HG02840 (cell line): ENCODE data around the gene CRMP1.

Source experiments
- ATAC-seq: cut with Tn5 transposase; IDR thresholded peaks from one replicate; pipeline ENCODE4 v1.9.1; 2021; ENCODE audit warnings: mild to moderate bottlenecking, moderate library complexity, moderate number of reproducible peaks; ENCODE audit not compliant: unreplicated experiment, low FRiP score

CRMP1 gene

GRCh38 chr4:5890063-5890727 is 2.7 kb downstream of the CRMP1 start:
- ATAC-seq, result no peak

- no peak for ATAC-seq
Measured at GRCh38 chr4:5889002-5889696, 3.7 kb downstream of the CRMP1 start.

GRCh38 chr4:5888222-5889001 is 4.5 kb downstream of the CRMP1 start:
- no peak for ATAC-seq

GRCh38 chr4:5887361-5888221 is 5.3 kb downstream of the CRMP1 start:
- no peak for ATAC-seq

GRCh38 chr4:5887011-5887360 is 5.9 kb downstream of the CRMP1 start:
- ATAC-seq, result no peak

- ATAC-seq, result no peak
Measured at GRCh38 chr4:5885733-5886132, 7.2 kb downstream of the CRMP1 start.

GRCh38 chr4:5884796-5885195 is 8.1 kb downstream of the CRMP1 start:
- ATAC-seq, result no peak

- ATAC-seq, result no peak
Measured at GRCh38 chr4:5883916-5884315, 9.0 kb downstream of the CRMP1 start.

- ATAC-seq, result no peak
Measured at GRCh38 chr4:5882947-5883346, 9.9 kb downstream of the CRMP1 start.

- no peak for ATAC-seq
Measured at GRCh38 chr4:5881340-5881739, 11.5 kb downstream of the CRMP1 start.

- ATAC-seq, result no peak
Measured at GRCh38 chr4:5878359-5878758, 14.5 kb downstream of the CRMP1 start.

- no peak for ATAC-seq
Measured at GRCh38 chr4:5877392-5877791, 15.5 kb downstream of the CRMP1 start.

GRCh38 chr4:5874811-5875449 is 18.0 kb downstream of the CRMP1 start:
- ATAC-seq, result no peak

- no peak for ATAC-seq
Measured at GRCh38 chr4:5870701-5871100, 22.2 kb downstream of the CRMP1 start.

GRCh38 chr4:5869966-5870619 is 22.8 kb downstream of the CRMP1 start:
- no peak for ATAC-seq

- ATAC-seq, result no peak
Measured at GRCh38 chr4:5867866-5868265, 25.0 kb downstream of the CRMP1 start.

- no peak for ATAC-seq
Measured at GRCh38 chr4:5866841-5867813, 25.8 kb downstream of the CRMP1 start.

- no peak for ATAC-seq
Measured at GRCh38 chr4:5865896-5866599, 26.8 kb downstream of the CRMP1 start.
